ENCODE measurements around the gene RNF123. TPM values are rescaled to one million over a fixed set of nuclear protein-coding genes. Genes with fewer than 3 reads are reported as not detected.

Gene RNF123
- total and polyA plus RNA-seq, 5 experiments from 2014 or later: 8.8 to 70.0 (median 20.4) TPM

- no peak overlapping the region for H3K4me3 Mint-ChIP-seq
- POLR2A ChIA-PET: no interaction called here
- H3K4me1 Mint-ChIP-seq: no peaks in the 10 kb centered on the region
- H3K9me3 Mint-ChIP-seq: no peaks in the 10 kb centered on the region
- no peak for DNase-seq
- no peaks in the 10 kb centered on the region for H3K36me3 Mint-ChIP-seq
- no peak for ATAC-seq
- H3K27ac Mint-ChIP-seq: no peak overlapping the region
- peaks cover 0 to 10% (median 6%) of the 10 kb centered on the region in 5 donors for H3K27me3 Mint-ChIP-seq
These were observed 36.4 kb upstream of the RNF123 start for GRCh38 chr3:49652903-49653415.

- no peak overlapping the region for H3K4me3 Mint-ChIP-seq
These were observed 35.7 kb upstream of the RNF123 start for GRCh38 chr3:49653621-49654020.

GRCh38 chr3:49654176-49654825 lies 35.1 kb upstream of the RNF123 start:
- no peaks in the 10 kb centered on the region for H3K4me1 Mint-ChIP-seq
- peak overlapping the region in 1 of 10 donors; percentile 24 for H3K27ac Mint-ChIP-seq
- peaks cover 0 to 10% (median 6%) of the 10 kb centered on the region in 5 donors for H3K27me3 Mint-ChIP-seq
- no peak overlapping the region for H3K4me3 Mint-ChIP-seq
- ATAC-seq: no peak
- no peaks in the 10 kb centered on the region for H3K36me3 Mint-ChIP-seq
- H3K9me3 Mint-ChIP-seq: no peaks in the 10 kb centered on the region
- POLR2A ChIA-PET: interaction anchor here (0.6 kb wide), 1 partner anchor 179 kb away, joined by 3 read pairs; no protein-coding TSS in a partner anchor
- no peak for DNase-seq

More at GRCh38 chr3:49653621-49654020, 35.7 kb upstream of the RNF123 start:
- Mint-ChIP-seq H3K9me3 (no peaks in the 10 kb centered on the region), H3K27me3 (peaks cover 0 to 10% (median 6%) of the 10 kb centered on the region in 5 donors), H3K4me1 (no peaks in the 10 kb centered on the region), H3K27ac (no peak overlapping the region), H3K36me3 (no peaks in the 10 kb centered on the region)
- POLR2A ChIA-PET: no interaction called here
- ATAC-seq (no peak), DNase-seq (no peak)

GRCh38 chr3:49654955-49655556 lies 34.3 kb upstream of the RNF123 start:
- no peaks in the 10 kb centered on the region for H3K4me1 Mint-ChIP-seq

GRCh38 chr3:49655731-49656285 lies 33.5 kb upstream of the RNF123 start:
- Mint-ChIP-seq H3K4me3 (no peak overlapping the region), H3K27ac (no peak overlapping the region), H3K36me3 (no peaks in the 10 kb centered on the region), H3K4me1 (no peaks in the 10 kb centered on the region), H3K27me3 (peaks cover 0 to 11% (median 6%) of the 10 kb centered on the region in 5 donors), H3K9me3 (no peaks in the 10 kb centered on the region)
- POLR2A ChIA-PET: interaction anchor here (0.6 kb wide), 1 partner anchor 37 kb away, joined by 3 read pairs; no protein-coding TSS in a partner anchor
- DNase-seq (no peak), ATAC-seq (no peak)

More at GRCh38 chr3:49654955-49655556, 34.3 kb upstream of the RNF123 start:
- Mint-ChIP-seq H3K27ac (no peak overlapping the region), H3K9me3 (no peaks in the 10 kb centered on the region), H3K27me3 (peaks cover 0 to 10% (median 6%) of the 10 kb centered on the region in 5 donors), H3K36me3 (no peaks in the 10 kb centered on the region), H3K4me3 (no peak overlapping the region)
- POLR2A ChIA-PET: interaction anchor here (0.6 kb wide), 2 partner anchors 38 to 180 kb away, joined by 3 read pairs; no protein-coding TSS in a partner anchor
- ATAC-seq (no peak), DNase-seq (no peak)

GRCh38 chr3:49656541-49657112 lies 32.7 kb upstream of the RNF123 start:
- Mint-ChIP-seq H3K4me1 (no peaks in the 10 kb centered on the region), H3K27ac (peak overlapping the region in 1 of 10 donors; percentile 54), H3K4me3 (no peak overlapping the region), H3K9me3 (no peaks in the 10 kb centered on the region), H3K27me3 (peaks cover 0 to 12% (median 6%) of the 10 kb centered on the region in 5 donors), H3K36me3 (no peaks in the 10 kb centered on the region)
- POLR2A ChIA-PET: no interaction called here
- ATAC-seq (no peak), DNase-seq (no peak)

- Mint-ChIP-seq H3K36me3 (no peaks in the 10 kb centered on the region), H3K9me3 (no peaks in the 10 kb centered on the region), H3K4me3 (no peak overlapping the region), H3K27me3 (peaks cover 0 to 12% (median 6%) of the 10 kb centered on the region in 5 donors), H3K27ac (no peak overlapping the region), H3K4me1 (no peaks in the 10 kb centered on the region)
- POLR2A ChIA-PET: no interaction called here
- DNase-seq (no peak), ATAC-seq (no peak)
These were observed 32.0 kb upstream of the RNF123 start for GRCh38 chr3:49657208-49657915.

- ATAC-seq (no peak), DNase-seq (no peak)
- Mint-ChIP-seq H3K27ac (no peak overlapping the region), H3K36me3 (no peaks in the 10 kb centered on the region), H3K4me1 (no peaks in the 10 kb centered on the region), H3K9me3 (no peaks in the 10 kb centered on the region), H3K27me3 (peaks cover 0 to 12% (median 6%) of the 10 kb centered on the region in 5 donors), H3K4me3 (no peak overlapping the region)
- POLR2A ChIA-PET: no interaction called here
These were observed 30.6 kb upstream of the RNF123 start for GRCh38 chr3:49658711-49659110.

GRCh38 chr3:49659756-49660155 lies 29.6 kb upstream of the RNF123 start:
- no peaks in the 10 kb centered on the region for H3K9me3 Mint-ChIP-seq
- no peak for DNase-seq
- POLR2A ChIA-PET: no interaction called here
- no peaks in the 10 kb centered on the region for H3K36me3 Mint-ChIP-seq
- no peak for ATAC-seq
- peaks cover 0 to 12% (median 6%) of the 10 kb centered on the region in 5 donors for H3K27me3 Mint-ChIP-seq
- no peak overlapping the region for H3K4me3 Mint-ChIP-seq
- H3K4me1 Mint-ChIP-seq: no peaks in the 10 kb centered on the region
- H3K27ac Mint-ChIP-seq: no peak overlapping the region

- Mint-ChIP-seq H3K4me1 (no peaks in the 10 kb centered on the region), H3K27ac (no peak overlapping the region), H3K27me3 (peaks cover 0 to 9% (median 5%) of the 10 kb centered on the region in 5 donors), H3K36me3 (no peaks in the 10 kb centered on the region), H3K9me3 (no peaks in the 10 kb centered on the region), H3K4me3 (no peak overlapping the region)
- POLR2A ChIA-PET: no interaction called here
- no peak for ATAC-seq
- no peak for DNase-seq
These were observed 28.1 kb upstream of the RNF123 start for GRCh38 chr3:49661281-49661680.

GRCh38 chr3:49662021-49662420 lies 27.3 kb upstream of the RNF123 start:
- ATAC-seq: no peak
- H3K4me3 Mint-ChIP-seq: no peak overlapping the region
- no peaks in the 10 kb centered on the region for H3K36me3 Mint-ChIP-seq
- no peak for DNase-seq
- no peaks in the 10 kb centered on the region for H3K4me1 Mint-ChIP-seq
- POLR2A ChIA-PET: interaction anchor here (1.0 kb wide), 1 partner anchor 10 kb away, joined by 4 read pairs; no protein-coding TSS in a partner anchor
- no peaks in the 10 kb centered on the region for H3K9me3 Mint-ChIP-seq
- H3K27ac Mint-ChIP-seq: no peak overlapping the region
- peaks cover 0 to 7% (median 2%) of the 10 kb centered on the region in 5 donors for H3K27me3 Mint-ChIP-seq

- H3K36me3 Mint-ChIP-seq: no peaks in the 10 kb centered on the region
- no peaks in the 10 kb centered on the region for H3K4me1 Mint-ChIP-seq
- H3K4me3 Mint-ChIP-seq: no peak overlapping the region
- no peak for ATAC-seq
- POLR2A ChIA-PET: interaction anchor here (1.0 kb wide), 1 partner anchor 9 kb away, joined by 4 read pairs; no protein-coding TSS in a partner anchor
- H3K27me3 Mint-ChIP-seq: peaks cover 0 to 3% (median 0%) of the 10 kb centered on the region in 5 donors
- no peak for DNase-seq
- H3K27ac Mint-ChIP-seq: no peak overlapping the region
- H3K9me3 Mint-ChIP-seq: no peaks in the 10 kb centered on the region
These were observed 26.5 kb upstream of the RNF123 start for GRCh38 chr3:49662720-49663413.

Measured in naive thymus-derived CD8-positive, alpha-beta T cell (primary cell).